ENCODE measurements around the gene SRRM1. TPM values are rescaled to one million over a fixed set of nuclear protein-coding genes. Genes with fewer than 3 reads are reported as not detected.
"Not testable (repeated sequence)": the region's sequence is repeated elsewhere in the genome, so short reads cannot be mapped to it uniquely, and the experiment has no call there.

SRRM1 gene
- total RNA-seq, 1 donor from 2014 or later: 79.3 TPM

- DNase-seq (ENCODE audit: low read depth): no peak
- TF ChIP-seq CTCF (conservative IDR thresholded peaks at IDR 0.05; ENCODE audit: low read depth, low read length): no peak
- H3K4me3 ChIP-seq (ENCODE audit: low read depth, low read length): no peak overlapping the region
Observed at GRCh38 chr1:24699628-24700027, 56.5 kb downstream of the SRRM1 start.

- DNase-seq (ENCODE audit: low read depth): no peak
- no peak for TF ChIP-seq CTCF (conservative IDR thresholded peaks at IDR 0.05; ENCODE audit: low read depth, low read length)
- H3K4me3 ChIP-seq (ENCODE audit: low read depth, low read length): no peak overlapping the region
Observed at GRCh38 chr1:24702511-24703293, 59.6 kb downstream of the SRRM1 start.

GRCh38 chr1:24704411-24705259 is 61.5 kb downstream of the SRRM1 start:
- no peak overlapping the region for H3K4me3 ChIP-seq (ENCODE audit: low read depth, low read length)
- no peak for DNase-seq (ENCODE audit: low read depth)
- TF ChIP-seq CTCF (conservative IDR thresholded peaks at IDR 0.05; ENCODE audit: low read depth, low read length): no peak

- no peak for DNase-seq (ENCODE audit: low read depth)
- H3K4me3 ChIP-seq (ENCODE audit: low read depth, low read length): no peak overlapping the region
- TF ChIP-seq CTCF (conservative IDR thresholded peaks at IDR 0.05; ENCODE audit: low read depth, low read length): no peak
Observed at GRCh38 chr1:24705260-24706073, 62.4 kb downstream of the SRRM1 start.

- not testable (repeated sequence) for H3K4me3 ChIP-seq (ENCODE audit: low read depth, low read length)
Observed at GRCh38 chr1:24706074-24706389, 62.9 kb downstream of the SRRM1 start.

GRCh38 chr1:24707687-24708086 is 64.6 kb downstream of the SRRM1 start:
- TF ChIP-seq CTCF (conservative IDR thresholded peaks at IDR 0.05; ENCODE audit: low read depth, low read length): no peak
- no peak overlapping the region for H3K4me3 ChIP-seq (ENCODE audit: low read depth, low read length)
- no peak for DNase-seq (ENCODE audit: low read depth)

More at GRCh38 chr1:24706074-24706389, 62.9 kb downstream of the SRRM1 start:
- DNase-seq (ENCODE audit: low read depth): not testable (repeated sequence)

- no peak for DNase-seq (ENCODE audit: low read depth)
- no peak overlapping the region for H3K4me3 ChIP-seq (ENCODE audit: low read depth, low read length)
- no peak for TF ChIP-seq CTCF (conservative IDR thresholded peaks at IDR 0.05; ENCODE audit: low read depth, low read length)
Observed at GRCh38 chr1:24708938-24709337, 65.8 kb downstream of the SRRM1 start.

All from epithelial cell of proximal tubule (primary cell).